Measurements from ENCODE around the gene CREBL2.
"Not testable (repeated sequence)": the region's sequence is repeated elsewhere in the genome, so short reads cannot be mapped to it uniquely, and the experiment has no call there.

Gene CREBL2

GRCh38 chr12:12628013-12628412 is 16.3 kb downstream of the CREBL2 start:
- Histone ChIP-seq H3K4me3 (ENCODE audit: low read length in 2 of 2) (no peak overlapping the region), H3K27me3 (ENCODE audit: control insufficient read depth in 2 of 2, insufficient read depth in 2 of 2, low read length in 2 of 2) (no peaks in the 10 kb centered on the region), H3K36me3 (ENCODE audit: control insufficient read depth in 2 of 2, insufficient read depth in 2 of 2, low read length in 2 of 2) (no peaks in the 10 kb centered on the region), H3K9ac (ENCODE audit: low read depth in 1 of 2, low read length in 2 of 2) (no peak overlapping the region), H3K4me1 (ENCODE audit: control insufficient read depth in 2 of 2, insufficient read depth in 2 of 2, low read length in 2 of 2) (peaks cover 0 to 3% of the 10 kb centered on the region in 2 donors), H3K9me3 (ENCODE audit: control insufficient read depth in 2 of 2, low read length in 2 of 2) (no peaks in the 10 kb centered on the region), H3K27ac (ENCODE audit: low read depth in 2 of 2, low read length in 2 of 2) (no peak overlapping the region)

- Histone ChIP-seq H3K36me3 (ENCODE audit: control insufficient read depth in 2 of 2, insufficient read depth in 2 of 2, low read length in 2 of 2) (peaks cover 0 to 4% of the 10 kb centered on the region in 2 donors), H3K4me1 (ENCODE audit: control insufficient read depth in 2 of 2, insufficient read depth in 2 of 2, low read length in 2 of 2) (peaks cover 0 to 3% of the 10 kb centered on the region in 2 donors)
Measured at GRCh38 chr12:12630850-12631249, 19.2 kb downstream of the CREBL2 start.

GRCh38 chr12:12635651-12636050 is 24.0 kb downstream of the CREBL2 start:
- no peak overlapping the region for H3K4me3 ChIP-seq (ENCODE audit: low read length in 2 of 2)
- H3K36me3 ChIP-seq (ENCODE audit: control insufficient read depth in 2 of 2, insufficient read depth in 2 of 2, low read length in 2 of 2) = peaks cover 14 to 33% of the 10 kb centered on the region in 2 donors
- H3K4me1 ChIP-seq (ENCODE audit: control insufficient read depth in 2 of 2, insufficient read depth in 2 of 2, low read length in 2 of 2) = peaks cover 0 to under 1% of the 10 kb centered on the region in 2 donors
- no peaks in the 10 kb centered on the region for H3K27me3 ChIP-seq (ENCODE audit: control insufficient read depth in 2 of 2, insufficient read depth in 2 of 2, low read length in 2 of 2)
- H3K9ac ChIP-seq (ENCODE audit: low read depth in 1 of 2, low read length in 2 of 2) = no peak overlapping the region
- no peak overlapping the region for H3K27ac ChIP-seq (ENCODE audit: low read depth in 2 of 2, low read length in 2 of 2)
- no peaks in the 10 kb centered on the region for H3K9me3 ChIP-seq (ENCODE audit: control insufficient read depth in 2 of 2, low read length in 2 of 2)

More at GRCh38 chr12:12630850-12631249, 19.2 kb downstream of the CREBL2 start:
- no peak overlapping the region for H3K4me3 ChIP-seq (ENCODE audit: low read length in 2 of 2)
- no peak overlapping the region for H3K9ac ChIP-seq (ENCODE audit: low read depth in 1 of 2, low read length in 2 of 2)
- no peaks in the 10 kb centered on the region for H3K9me3 ChIP-seq (ENCODE audit: control insufficient read depth in 2 of 2, low read length in 2 of 2)
- no peaks in the 10 kb centered on the region for H3K27me3 ChIP-seq (ENCODE audit: control insufficient read depth in 2 of 2, insufficient read depth in 2 of 2, low read length in 2 of 2)
- H3K27ac ChIP-seq (ENCODE audit: low read depth in 2 of 2, low read length in 2 of 2) = no peak overlapping the region

GRCh38 chr12:12636641-12637040 is 25.0 kb downstream of the CREBL2 start:
- Histone ChIP-seq H3K4me3 (ENCODE audit: low read length in 2 of 2) (no peak overlapping the region), H3K9ac (ENCODE audit: low read depth in 1 of 2, low read length in 2 of 2) (no peak overlapping the region), H3K27ac (ENCODE audit: low read depth in 2 of 2, low read length in 2 of 2) (no peak overlapping the region), H3K27me3 (ENCODE audit: control insufficient read depth in 2 of 2, insufficient read depth in 2 of 2, low read length in 2 of 2) (no peaks in the 10 kb centered on the region), H3K9me3 (ENCODE audit: control insufficient read depth in 2 of 2, low read length in 2 of 2) (no peaks in the 10 kb centered on the region), H3K4me1 (ENCODE audit: control insufficient read depth in 2 of 2, insufficient read depth in 2 of 2, low read length in 2 of 2) (no peaks in the 10 kb centered on the region), H3K36me3 (ENCODE audit: control insufficient read depth in 2 of 2, insufficient read depth in 2 of 2, low read length in 2 of 2) (peaks cover 14 to 33% of the 10 kb centered on the region in 2 donors)

GRCh38 chr12:12639995-12640394 is 28.3 kb downstream of the CREBL2 start:
- not testable (repeated sequence) for H3K27ac ChIP-seq (ENCODE audit: low read depth in 2 of 2, low read length in 2 of 2); H3K9me3 ChIP-seq (ENCODE audit: control insufficient read depth in 2 of 2, low read length in 2 of 2); H3K9ac ChIP-seq (ENCODE audit: low read depth in 1 of 2, low read length in 2 of 2); H3K4me3 ChIP-seq (ENCODE audit: low read length in 2 of 2); H3K27me3 ChIP-seq (ENCODE audit: control insufficient read depth in 2 of 2, insufficient read depth in 2 of 2, low read length in 2 of 2); H3K4me1 ChIP-seq (ENCODE audit: control insufficient read depth in 2 of 2, insufficient read depth in 2 of 2, low read length in 2 of 2)
- H3K36me3 ChIP-seq (ENCODE audit: control insufficient read depth in 2 of 2, insufficient read depth in 2 of 2, low read length in 2 of 2) = peaks cover 24 to 50% of the 10 kb centered on the region in 2 donors

GRCh38 chr12:12641650-12642049 is 30.0 kb downstream of the CREBL2 start:
- H3K27ac ChIP-seq (ENCODE audit: low read depth in 2 of 2, low read length in 2 of 2) = no peak overlapping the region
- no peaks in the 10 kb centered on the region for H3K4me1 ChIP-seq (ENCODE audit: control insufficient read depth in 2 of 2, insufficient read depth in 2 of 2, low read length in 2 of 2)
- peaks cover 22 to 43% of the 10 kb centered on the region in 2 donors for H3K36me3 ChIP-seq (ENCODE audit: control insufficient read depth in 2 of 2, insufficient read depth in 2 of 2, low read length in 2 of 2)
- H3K9ac ChIP-seq (ENCODE audit: low read depth in 1 of 2, low read length in 2 of 2) = no peak overlapping the region
- no peak overlapping the region for H3K4me3 ChIP-seq (ENCODE audit: low read length in 2 of 2)
- no peaks in the 10 kb centered on the region for H3K27me3 ChIP-seq (ENCODE audit: control insufficient read depth in 2 of 2, insufficient read depth in 2 of 2, low read length in 2 of 2)
- no peaks in the 10 kb centered on the region for H3K9me3 ChIP-seq (ENCODE audit: control insufficient read depth in 2 of 2, low read length in 2 of 2)

GRCh38 chr12:12642916-12643315 is 31.2 kb downstream of the CREBL2 start:
- Histone ChIP-seq H3K36me3 (ENCODE audit: control insufficient read depth in 2 of 2, insufficient read depth in 2 of 2, low read length in 2 of 2) (peaks cover 13 to 35% of the 10 kb centered on the region in 2 donors), H3K4me1 (ENCODE audit: control insufficient read depth in 2 of 2, insufficient read depth in 2 of 2, low read length in 2 of 2) (no peaks in the 10 kb centered on the region), H3K27me3 (ENCODE audit: control insufficient read depth in 2 of 2, insufficient read depth in 2 of 2, low read length in 2 of 2) (no peaks in the 10 kb centered on the region), H3K4me3 (ENCODE audit: low read length in 2 of 2) (no peak overlapping the region), H3K9me3 (ENCODE audit: control insufficient read depth in 2 of 2, low read length in 2 of 2) (peaks cover 0 to 2% of the 10 kb centered on the region in 2 donors), H3K9ac (ENCODE audit: low read depth in 1 of 2, low read length in 2 of 2) (no peak overlapping the region), H3K27ac (ENCODE audit: low read depth in 2 of 2, low read length in 2 of 2) (no peak overlapping the region)

GRCh38 chr12:12645485-12645884 is 33.8 kb downstream of the CREBL2 start:
- Histone ChIP-seq H3K27ac (ENCODE audit: low read depth in 2 of 2, low read length in 2 of 2) (no peak overlapping the region), H3K27me3 (ENCODE audit: control insufficient read depth in 2 of 2, insufficient read depth in 2 of 2, low read length in 2 of 2) (no peaks in the 10 kb centered on the region), H3K4me1 (ENCODE audit: control insufficient read depth in 2 of 2, insufficient read depth in 2 of 2, low read length in 2 of 2) (no peaks in the 10 kb centered on the region), H3K9ac (ENCODE audit: low read depth in 1 of 2, low read length in 2 of 2) (no peak overlapping the region), H3K36me3 (ENCODE audit: control insufficient read depth in 2 of 2, insufficient read depth in 2 of 2, low read length in 2 of 2) (peaks cover 10 to 17% of the 10 kb centered on the region in 2 donors), H3K9me3 (ENCODE audit: control insufficient read depth in 2 of 2, low read length in 2 of 2) (peaks cover 7 to 18% of the 10 kb centered on the region in 2 donors), H3K4me3 (ENCODE audit: low read length in 2 of 2) (no peak overlapping the region)

- not testable (repeated sequence) for H3K27ac ChIP-seq (ENCODE audit: low read depth in 2 of 2, low read length in 2 of 2); H3K4me3 ChIP-seq (ENCODE audit: low read length in 2 of 2); H3K9ac ChIP-seq (ENCODE audit: low read depth in 1 of 2, low read length in 2 of 2); H3K4me1 ChIP-seq (ENCODE audit: control insufficient read depth in 2 of 2, insufficient read depth in 2 of 2, low read length in 2 of 2); H3K27me3 ChIP-seq (ENCODE audit: control insufficient read depth in 2 of 2, insufficient read depth in 2 of 2, low read length in 2 of 2)
- H3K9me3 ChIP-seq (ENCODE audit: control insufficient read depth in 2 of 2, low read length in 2 of 2) = peaks cover 7 to 18% of the 10 kb centered on the region in 2 donors
- H3K36me3 ChIP-seq (ENCODE audit: control insufficient read depth in 2 of 2, insufficient read depth in 2 of 2, low read length in 2 of 2) = peaks cover 10 to 17% of the 10 kb centered on the region in 2 donors
Measured at GRCh38 chr12:12645968-12646367, 34.3 kb downstream of the CREBL2 start.

- H3K4me3 ChIP-seq (ENCODE audit: low read length in 2 of 2) = no peak overlapping the region
- H3K36me3 ChIP-seq (ENCODE audit: control insufficient read depth in 2 of 2, insufficient read depth in 2 of 2, low read length in 2 of 2) = peaks cover 10 to 17% of the 10 kb centered on the region in 2 donors
- H3K27me3 ChIP-seq (ENCODE audit: control insufficient read depth in 2 of 2, insufficient read depth in 2 of 2, low read length in 2 of 2) = no peaks in the 10 kb centered on the region
- no peak overlapping the region for H3K27ac ChIP-seq (ENCODE audit: low read depth in 2 of 2, low read length in 2 of 2)
- peaks cover 7 to 18% of the 10 kb centered on the region in 2 donors for H3K9me3 ChIP-seq (ENCODE audit: control insufficient read depth in 2 of 2, low read length in 2 of 2)
- no peak overlapping the region for H3K9ac ChIP-seq (ENCODE audit: low read depth in 1 of 2, low read length in 2 of 2)
- H3K4me1 ChIP-seq (ENCODE audit: control insufficient read depth in 2 of 2, insufficient read depth in 2 of 2, low read length in 2 of 2) = no peaks in the 10 kb centered on the region
Measured at GRCh38 chr12:12646483-12647072, 34.9 kb downstream of the CREBL2 start.

Measured in mucosa of rectum (tissue), 2 donors.